ENCODE measurements around the gene LSP1.

GRCh38 chr11:1935156-1936071, 82.5 kb downstream of the LSP1 start:
- TF ChIP-seq GATA2 (IDR thresholded peaks at IDR 0.05; ENCODE audit: low read depth, low read length) (no peak), GATA3 (IDR thresholded peaks at IDR 0.05; ENCODE audit: low read depth, low read length) (no peak)
